Measurements from ENCODE around the gene STAG3.
"Not testable (repeated sequence)": the region's sequence is repeated elsewhere in the genome, so short reads cannot be mapped to it uniquely, and the experiment has no call there.

Gene STAG3

DNA sequence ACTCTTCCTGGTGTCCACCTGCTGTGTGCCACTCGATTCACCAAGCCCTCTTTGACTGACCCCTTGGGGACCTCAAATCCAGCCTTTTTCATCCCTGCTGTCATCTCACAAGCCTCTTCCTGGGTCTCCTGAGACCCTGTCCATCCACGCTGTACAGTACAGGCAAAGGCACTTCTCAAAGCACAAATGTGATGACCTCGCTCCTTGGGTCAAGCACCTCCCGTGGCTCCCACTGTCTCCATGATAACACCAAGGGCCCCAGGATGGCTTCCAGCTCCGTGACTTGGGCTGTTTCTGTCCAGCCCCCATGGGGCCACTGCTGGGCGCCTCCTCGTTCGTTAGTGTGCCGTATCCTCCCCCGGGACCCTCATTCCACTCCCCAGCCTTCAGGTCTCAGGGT is 70.8 kb downstream of the STAG3 start:
- no peak for FAIRE-seq

DNA sequence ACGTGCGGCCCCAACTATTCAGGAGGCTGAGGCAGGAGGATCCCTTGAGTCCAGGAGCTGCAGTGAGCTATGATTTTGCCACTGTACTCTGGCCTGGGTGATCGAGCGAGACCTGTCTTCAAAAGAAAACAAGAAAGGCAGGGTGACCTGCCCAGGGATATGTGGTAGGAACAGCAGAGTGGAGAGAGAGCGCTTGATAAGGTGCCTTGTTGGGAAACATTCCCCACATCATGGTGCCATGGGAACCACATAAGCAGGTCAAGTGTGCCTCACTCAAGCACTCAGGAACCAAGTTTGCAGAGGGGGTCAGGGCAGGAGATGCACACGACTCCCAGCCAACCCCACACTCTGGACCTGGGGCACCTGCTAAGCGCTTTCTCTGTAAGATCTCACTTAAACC is 79.3 kb downstream of the STAG3 start:
- FAIRE-seq, result no peak

DNA sequence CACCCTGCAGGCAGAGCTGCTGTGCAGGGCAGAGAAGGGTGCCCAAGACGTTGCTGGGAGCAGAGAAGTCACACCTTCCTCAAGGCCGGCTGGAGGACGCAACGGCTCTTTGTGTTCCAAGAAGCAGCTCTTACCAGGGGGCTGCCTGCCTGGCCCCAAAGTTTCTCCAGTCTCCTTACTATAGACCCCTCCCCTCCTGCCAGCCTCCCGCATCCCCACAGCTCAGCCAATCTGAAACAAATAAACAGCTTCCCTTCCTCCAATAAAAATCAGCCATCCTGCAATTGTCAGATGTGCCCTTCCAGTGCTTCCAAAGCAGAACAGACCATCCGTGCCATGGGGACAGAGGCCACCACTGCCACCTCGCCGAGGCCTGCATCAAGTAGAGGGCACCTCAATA is 82.3 kb downstream of the STAG3 start:
- FAIRE-seq, result not testable (repeated sequence)

DNA sequence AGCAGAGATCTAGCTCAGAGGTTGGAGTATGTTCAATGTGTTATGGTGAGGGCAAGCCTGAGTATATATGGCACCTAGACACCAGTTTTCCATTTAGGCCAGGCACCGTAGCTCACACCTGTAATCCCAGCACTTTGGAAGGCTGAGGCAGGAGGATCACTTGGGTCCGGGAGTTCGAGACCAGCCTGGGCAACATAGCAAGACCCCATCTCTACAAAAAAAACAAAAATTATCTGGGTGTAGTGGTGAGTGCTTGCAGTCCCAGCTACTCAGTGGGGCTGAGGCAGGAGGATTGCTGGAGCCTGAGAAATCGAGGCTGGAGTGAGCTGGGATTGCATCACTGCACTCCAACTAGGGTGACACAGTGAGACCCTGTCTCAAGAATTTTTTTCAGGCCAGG is 85.2 kb downstream of the STAG3 start:
- FAIRE-seq, result not testable (repeated sequence)
